ENCODE results near the gene CERT1.

- no peak for TF ChIP-seq CTCF (IDR thresholded peaks at IDR 0.05)
- no peak for TF ChIP-seq POLR2A (IDR thresholded peaks at IDR 0.05)
Measured at GRCh38 chr5:75536694-75537360, 25.4 kb upstream of the CERT1 start.

Measured in tibial nerve (tissue), 3 donors.